Ammon's horn (tissue), 1 donor: ENCODE measurements around the gene NOC4L.

Source experiments
- DNase-seq: peaks from one replicate; pipeline ENCODE4 v3.0.0-alpha.2; 2016; ENCODE audit warnings: low spot score

The NOC4L gene

DNA sequence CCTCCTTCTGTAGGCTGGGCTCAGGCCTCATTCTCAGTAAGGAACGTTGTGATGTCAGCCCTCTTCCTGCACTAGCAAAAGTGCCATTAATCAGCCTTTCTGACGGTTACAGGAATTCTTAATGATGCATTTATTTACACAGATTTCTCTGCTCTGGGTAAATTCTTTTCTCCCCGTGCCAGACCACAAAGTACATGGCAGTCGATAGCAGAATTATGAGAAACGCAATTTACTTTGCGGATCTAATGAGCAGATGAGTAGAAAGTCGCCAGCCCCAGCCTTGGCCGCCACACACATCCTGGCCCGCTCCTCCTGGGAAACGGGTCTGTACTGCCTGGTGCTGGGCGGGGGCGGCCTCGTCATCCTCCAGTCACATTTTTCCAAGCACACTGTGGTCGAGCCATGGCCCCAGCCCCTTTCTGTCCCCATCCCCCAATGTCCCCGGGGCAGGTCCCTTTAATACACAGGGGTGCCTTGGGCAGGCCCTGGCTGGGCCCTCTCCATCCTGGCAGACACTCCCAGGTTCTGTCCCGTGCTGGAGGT lies 25.9 kb downstream of the NOC4L start:
- DNase-seq, result no peak

DNA sequence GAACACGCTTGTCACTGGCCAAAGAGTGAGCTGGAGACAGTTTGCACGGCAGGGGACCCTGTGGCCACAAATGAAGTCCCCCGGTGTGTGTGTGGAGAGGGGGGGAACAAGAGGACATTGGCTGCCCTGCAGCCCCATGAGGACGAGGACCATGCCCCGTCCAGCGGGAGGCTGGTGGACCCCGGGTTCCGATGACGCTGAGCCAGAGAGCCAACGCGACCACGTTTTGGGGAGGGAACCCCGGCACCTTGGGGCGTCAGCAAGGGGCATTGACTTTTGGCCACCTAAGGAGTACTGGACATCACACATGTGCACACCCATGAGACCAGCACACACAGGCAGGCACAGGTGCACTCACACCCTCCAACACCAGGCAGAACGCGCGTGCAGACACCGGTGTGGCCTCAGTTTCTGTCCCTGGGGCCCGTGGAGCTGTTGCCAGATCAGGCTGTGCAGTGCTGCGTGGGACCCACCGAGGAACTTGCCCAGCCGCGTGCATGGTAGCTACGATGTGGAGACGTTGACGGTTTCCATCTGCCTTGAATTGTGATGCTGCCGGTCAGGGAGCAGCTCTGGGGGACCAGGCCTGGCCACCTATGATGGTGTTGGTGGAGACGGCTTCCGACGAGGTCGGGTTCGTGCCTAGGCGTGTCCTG lies 26.5 kb downstream of the NOC4L start:
- no peak for DNase-seq

DNA sequence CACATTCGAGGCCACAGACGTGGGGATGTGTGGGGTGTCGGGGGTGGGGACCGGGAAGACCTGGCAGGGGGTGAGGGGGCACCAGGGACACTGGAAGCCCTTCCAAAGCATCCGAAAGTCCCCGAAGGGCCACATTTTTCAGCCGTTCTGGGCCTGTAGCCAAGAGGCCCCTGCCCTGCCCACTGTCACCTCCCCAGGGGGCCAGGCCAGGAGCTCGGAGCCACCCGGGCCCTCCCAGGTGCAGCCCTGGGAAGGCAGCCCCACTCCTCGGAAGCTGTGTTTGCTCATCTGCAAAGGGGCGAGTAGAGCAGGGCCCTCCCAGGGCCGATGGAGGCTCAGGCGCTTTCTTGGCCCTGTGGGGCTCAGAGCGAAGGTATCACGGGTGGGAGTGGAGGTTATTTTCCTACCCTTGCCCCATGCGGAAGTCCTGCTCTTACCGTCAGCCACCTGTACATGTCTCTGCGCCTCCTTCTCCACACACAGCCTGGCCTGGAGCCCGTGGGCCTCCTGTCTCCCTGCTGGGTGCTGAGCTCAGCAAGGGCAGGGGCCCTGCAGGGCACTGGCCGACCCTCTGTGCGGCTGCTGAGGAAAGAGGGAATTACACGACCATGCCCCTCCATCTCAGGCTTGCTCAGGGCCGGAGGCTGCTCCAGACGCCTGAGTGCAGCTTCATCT lies 27.2 kb downstream of the NOC4L start:
- DNase-seq, result no peak

DNA sequence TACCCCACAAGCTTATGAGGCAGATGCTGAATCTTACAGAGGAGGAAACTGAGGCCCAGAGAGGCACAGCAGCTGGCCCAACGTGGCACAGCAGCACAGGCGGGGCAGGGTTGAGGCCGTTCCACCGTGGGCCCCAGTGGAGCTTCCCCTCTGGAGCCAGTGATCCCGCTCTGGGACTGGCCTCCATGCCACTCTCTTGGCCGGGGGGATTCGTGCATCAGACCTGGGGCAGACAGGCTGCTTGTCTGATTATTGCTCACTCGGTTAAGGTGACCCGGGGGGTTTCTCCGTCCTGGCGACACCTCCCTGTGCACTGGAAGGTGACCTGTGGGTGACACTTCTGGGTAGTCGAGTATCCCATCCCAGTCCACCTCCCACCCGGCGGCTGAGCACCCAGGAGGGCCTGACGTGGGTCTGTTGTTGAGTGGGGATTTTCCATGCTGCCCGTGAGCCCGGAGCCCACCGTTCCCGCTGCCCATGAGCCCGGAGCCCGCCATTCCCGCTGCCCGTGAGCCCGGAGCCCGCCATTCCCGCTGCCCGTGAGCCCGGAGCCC lies 27.8 kb downstream of the NOC4L start:
- no peak for DNase-seq

DNA sequence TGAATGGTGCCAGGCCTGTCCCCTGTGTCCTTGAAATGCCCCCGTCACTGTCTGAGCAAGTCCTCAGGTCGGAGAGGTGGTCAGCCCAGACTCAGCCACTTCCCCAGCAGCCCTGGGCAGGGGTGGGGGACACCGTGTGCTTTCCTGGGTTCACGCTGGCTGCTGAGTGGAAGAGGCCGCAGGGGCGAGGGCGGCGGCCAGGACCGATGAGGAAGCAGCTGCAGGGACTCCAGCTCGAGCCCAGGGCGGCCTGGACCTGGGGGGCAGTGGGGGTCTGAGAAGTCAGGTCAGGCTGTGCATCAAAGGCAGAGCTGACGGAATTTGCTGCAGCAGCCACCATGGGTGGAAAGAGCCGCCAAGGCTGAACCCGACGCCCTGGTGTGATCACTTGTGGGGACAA lies 28.4 kb downstream of the NOC4L start:
- DNase-seq, result no peak

DNA sequence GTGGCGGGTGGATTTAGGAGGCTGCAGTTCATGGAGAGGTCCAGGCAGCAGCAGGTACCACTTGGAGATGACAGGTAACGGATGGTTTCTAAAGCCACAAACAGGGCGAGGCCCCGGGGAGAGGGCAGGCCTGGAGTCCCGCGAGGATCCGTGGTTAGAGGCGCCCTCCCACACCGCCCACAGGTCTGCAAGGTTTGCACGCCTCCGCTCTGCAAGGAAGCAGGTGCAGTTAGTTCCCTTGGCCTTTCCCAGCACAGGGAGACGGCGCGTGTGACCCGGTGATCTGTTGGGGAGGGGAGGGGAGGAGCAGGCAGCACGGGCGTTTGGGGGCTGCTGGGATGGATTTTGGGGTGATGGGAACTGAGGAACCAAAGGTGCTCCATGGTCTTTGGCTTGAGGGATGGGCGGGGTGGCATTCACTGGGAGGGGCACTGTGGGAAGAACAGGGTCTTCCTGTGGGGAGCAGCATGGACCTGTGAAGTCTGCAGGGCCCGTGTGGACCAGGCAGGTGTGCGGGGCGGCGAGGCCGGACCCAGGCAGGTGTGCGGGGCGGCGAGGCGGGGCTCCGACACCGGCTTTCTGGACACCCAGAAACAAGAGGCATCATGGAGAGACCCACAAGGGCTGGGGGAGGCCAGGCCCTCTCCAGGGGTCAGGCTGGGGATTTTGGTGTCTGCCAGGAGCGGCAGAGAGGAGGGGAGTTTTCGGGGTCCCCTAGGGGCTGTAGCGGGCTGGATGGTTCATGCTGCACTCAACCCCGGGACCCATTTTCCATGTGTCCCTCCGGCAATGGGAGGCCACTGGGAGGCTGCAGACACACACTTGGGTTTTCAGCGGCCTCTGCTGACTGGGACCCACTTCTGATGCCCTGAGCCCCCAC lies 29.1 kb downstream of the NOC4L start:
- DNase-seq, result no peak

DNA sequence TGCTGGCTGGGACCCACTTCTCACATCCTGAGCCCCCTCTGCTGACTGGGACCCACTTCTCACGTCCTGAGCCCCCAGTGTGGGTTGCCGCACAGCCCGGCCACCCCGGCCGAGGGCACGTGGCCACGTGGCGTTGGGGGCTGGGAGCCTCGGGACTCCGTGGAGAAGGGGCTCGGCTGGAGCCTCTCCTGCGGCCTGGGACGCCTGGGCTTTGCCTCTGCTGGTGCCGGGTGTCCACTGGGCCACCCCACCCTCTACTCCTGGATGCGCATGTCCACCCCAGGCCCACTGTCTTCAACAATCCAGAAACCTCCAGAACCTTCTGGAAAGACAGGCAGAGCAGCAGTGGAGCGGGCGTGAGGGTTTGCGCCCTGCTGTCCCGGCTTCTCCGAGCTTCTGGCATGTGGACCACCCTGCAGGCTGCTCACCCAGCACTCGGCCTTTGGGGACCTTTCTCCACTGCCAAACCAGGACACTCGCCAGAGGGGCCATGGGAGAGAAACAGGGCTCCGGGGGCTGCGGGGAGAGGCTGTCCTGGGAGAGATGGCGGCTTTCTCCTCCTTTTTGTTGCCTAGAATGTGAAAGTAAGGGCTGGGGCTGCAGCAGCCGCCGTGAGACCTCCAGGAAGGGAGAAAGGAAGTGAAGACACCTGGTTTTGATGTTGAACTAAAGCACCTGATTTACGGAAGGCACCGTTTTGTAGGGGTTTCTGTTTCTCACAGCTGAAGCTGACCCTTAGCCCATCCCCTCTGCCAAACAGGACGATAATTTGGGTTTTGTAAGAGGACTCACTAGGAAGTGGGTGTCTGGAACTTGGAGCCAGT lies 30.0 kb downstream of the NOC4L start:
- no peak for DNase-seq

DNA sequence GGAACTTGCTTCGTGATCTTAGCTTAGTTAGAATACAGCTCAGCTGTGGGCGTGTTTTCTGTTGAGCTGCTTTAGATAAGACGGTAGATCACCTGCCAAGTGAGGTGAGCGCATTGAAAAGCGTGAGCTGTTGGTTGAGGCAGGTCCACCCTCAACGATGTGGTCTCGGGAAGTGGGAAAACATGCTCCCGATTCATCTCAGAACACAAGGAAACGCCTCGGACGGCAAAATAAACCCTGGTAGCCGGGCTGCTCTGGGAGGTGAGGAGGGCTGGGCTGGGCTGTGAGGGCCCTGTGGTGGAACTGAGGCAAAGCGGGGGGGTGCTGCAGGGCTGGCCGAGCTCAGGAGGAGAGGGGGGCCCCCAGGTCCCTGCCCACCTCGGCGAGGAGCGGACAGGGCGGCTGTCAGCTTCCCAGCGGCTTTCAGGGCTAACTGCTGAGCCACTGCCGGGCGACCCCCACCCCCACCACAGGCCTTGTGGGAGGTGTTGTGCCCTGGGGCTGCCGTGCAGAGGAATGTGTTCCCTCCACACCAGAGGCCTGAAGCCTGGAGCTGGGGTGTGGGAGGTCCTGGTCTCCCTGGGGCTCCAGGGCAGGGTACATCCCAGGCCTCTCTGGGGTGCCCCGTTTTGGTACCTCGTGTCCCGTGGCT lies 30.7 kb downstream of the NOC4L start:
- DNase-seq, result no peak

DNA sequence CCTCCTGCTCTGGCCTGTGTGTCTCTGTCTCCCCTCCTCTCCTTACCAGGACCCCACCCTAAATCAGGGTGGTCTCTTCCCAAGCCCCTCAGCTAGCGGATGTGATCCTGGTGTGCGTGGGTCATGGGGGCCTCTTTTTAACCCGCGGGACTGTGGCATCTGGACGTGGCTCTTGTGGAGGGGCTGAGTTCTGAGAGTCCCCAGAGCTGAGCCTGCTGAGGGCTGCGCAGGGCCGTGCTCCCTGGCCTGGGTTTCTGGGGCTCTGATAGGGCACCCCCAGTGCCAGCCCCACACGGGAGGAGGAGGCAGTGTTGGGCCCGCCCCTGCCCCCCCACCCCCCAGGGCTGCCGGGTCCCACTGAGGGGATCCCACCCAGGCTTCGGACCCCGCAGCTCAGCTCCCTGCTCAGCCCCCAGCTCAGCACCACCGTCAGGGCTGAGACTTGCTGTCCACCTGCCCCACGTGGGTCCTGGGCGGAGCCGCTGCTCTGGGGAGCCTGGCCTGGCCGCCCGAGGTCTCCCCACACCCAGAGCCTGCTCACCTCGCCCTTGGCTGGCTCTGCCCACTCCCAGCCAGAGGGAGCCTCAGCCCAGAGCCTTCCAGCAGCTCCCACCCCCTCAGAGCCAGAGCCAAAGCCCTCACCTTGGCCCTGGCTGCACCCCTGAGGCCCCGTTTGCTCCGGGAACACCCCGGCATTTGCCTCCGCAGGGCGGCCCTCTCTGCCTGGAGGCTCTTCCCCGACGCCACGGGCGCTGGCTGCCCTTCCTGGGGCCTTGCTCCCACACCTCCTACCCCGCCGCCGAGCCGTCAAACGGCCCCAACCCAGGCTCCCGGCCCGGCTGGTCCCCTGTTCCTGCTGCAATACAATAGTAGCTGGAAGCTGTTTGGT lies 31.5 kb downstream of the NOC4L start:
- DNase-seq, result no peak

DNA sequence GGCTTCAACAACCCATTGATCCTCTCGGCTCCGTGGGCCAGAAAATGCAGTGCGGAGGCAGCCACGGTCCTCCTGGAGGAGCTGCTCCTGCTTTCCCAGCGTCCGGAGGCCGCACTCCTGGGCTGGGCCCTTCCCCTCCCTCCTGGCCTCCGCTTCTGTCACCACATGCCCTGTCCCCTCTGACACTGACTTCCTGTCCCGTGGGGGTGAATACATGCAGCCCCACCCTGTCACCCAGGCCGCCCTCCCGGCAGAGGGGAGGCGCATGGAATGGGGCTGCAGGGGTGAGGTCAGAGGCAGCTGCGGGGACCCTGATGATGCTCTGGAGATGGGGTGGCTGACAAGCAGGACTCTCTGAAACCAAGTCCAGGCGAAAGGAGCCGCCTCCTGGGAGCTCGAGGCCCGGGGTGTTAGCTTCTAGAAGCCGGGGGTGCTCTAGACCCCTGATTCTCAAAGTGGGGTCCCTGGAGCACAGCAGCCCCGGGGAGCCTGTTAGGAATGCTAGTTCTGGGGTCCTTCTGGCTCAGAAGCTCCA lies 32.2 kb downstream of the NOC4L start:
- DNase-seq, result no peak

DNA sequence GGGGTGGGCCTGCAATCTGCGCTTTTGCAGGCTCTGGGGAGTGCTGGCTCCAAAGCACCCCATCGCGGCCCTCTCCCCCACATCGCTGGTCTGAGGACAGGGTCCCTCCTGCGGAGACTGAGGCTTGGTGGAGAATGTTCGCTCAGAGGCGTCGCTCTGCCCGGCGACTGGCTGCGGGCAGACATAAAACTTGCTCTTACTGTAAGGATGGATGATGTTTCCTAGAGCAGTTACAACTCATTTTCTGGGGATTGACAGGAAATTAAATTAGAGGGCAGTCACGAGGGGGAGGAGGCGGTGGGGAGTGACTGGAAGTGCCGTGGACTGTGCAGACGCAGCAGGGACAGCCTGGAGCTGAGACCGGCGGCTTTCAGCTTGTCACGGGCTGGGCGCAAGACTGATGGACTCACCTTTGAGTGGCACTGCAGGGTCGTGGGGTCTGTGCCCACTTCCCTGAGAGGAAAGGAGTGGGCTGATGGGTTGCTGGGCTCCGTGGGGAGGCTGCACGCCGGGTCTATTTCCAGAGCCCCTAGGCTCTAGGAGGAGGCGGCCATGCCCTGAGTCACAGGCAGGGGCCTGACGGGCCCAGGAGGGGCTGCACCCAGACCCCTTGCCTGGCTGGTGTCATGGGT lies 32.8 kb downstream of the NOC4L start:
- no peak for DNase-seq

DNA sequence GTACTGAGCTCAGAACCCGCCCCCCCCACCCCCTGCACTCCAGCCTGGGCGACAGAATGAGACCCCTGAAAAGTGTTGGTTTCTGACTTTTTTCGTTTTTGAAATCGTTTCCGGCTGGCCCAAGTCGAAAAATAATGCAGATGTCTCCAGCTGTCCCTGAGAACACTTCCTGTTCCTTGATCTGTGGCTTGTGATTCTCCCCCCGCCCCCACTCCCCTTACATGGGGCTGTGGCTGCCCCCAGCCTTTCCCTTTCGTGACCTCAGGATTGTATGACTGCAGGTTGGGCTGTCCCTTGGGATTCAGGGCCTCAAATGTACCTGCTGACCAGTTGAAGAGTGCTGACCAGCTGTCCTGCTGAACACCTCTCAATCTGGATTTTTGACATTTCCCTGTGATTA lies 34.1 kb downstream of the NOC4L start:
- no peak for DNase-seq

DNA sequence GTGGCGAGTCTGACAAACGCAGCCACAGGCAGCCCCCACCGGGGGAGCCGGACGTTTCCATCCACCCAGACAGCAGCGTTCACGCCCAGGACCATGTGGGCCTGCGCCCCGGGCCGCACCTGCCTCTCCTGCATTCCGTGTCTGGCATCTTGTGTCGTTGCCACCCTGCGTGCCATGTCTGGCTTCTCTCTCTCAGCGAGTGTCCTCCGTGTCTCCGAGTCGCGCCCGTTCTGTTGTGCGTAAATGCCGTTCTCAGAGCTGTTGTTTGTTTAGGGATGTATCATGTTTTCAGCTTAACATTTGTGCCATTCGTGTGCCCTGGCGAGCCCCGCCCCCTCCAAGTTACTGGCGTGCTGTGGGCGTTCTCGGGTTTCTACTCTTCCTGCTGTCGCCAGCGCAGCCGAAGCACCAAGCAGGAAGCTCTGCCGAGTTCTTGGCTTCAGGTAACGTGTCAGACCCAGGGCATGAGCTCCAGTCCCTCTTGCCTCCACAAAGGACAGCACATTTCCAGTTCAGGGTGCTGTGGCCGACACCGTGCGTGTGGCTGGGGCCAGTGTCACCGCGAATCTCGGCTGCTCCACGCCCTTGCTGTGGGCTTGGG lies 34.6 kb downstream of the NOC4L start:
- no peak for DNase-seq

DNA sequence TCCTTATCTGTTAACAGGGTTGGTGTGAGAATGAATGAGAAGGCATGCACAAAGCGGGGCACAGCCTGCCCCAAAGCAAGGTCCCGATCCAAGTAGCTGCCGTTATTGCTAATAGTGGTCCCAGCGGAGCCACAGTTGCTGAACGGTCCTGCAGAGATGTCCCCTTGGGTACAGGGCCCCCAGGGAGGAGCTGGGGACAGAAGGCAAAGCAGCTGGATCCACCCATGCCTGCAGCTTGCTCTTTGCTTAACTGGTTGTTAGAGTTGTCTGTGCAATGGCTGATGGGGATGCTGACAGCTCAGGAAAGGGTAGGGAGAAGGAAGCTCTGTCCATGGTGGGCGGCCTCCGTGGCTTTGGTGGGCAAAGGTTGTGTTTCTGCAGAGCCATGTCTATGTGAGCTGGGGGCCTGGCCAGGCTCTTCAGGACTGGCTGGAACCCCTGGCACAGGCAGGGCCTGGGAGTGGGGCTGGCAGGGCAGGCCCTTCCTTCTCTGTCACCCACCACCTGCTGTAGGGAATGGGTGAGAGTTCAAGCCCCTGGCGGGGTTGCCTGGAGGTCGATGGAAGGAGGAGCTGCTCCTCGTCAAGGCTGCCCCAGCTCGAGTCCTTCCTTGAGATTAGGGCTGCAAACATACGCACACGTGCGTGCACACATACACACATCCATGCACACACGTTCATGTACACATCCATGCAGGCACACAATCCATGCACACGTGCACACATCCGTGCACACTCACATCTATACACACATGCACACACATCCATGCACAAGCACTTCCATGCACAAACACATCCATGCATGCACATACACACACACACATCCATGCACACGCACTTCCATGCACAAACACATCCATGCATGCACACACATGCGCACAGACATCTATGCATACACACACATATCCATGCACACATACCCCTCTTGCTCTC lies 35.4 kb downstream of the NOC4L start:
- no peak for DNase-seq

DNA sequence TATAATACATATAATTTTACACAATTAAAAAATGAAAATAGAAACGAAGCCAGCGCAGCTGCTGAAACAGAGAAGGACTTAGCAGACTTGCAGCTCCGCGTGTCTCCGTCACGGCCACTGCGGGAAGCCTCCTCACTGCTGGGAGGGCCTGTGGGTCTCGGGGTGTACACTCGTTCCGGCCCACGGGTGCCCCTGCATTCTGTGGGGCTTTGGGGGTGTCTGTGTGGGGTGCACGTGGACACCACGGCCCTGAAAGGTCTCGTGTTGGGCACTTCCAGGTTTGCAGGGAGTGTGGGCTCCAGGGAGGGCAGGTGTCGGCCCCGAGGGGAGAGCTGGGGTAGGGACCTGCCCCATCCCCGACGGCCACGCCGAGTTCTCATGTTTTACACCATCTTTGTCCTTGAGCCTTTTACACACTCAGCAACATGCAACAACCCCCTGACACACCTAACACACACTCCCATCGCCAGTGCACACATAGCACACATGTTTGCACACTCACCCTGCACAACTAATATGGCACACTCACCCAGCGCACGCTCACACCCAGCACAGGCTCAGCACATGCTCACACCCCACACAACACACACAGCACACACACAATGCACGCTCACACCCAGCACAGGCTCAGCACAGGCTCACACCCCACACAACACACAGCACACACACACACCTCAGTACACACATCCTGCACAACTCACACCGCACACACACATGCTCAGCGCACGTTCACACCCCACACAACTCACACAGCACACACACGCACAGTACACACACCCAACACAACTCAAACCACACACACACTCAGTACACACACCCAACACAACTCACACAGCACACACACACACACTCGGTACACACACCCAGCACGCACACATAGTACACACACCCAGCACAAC lies 36.6 kb downstream of the NOC4L start:
- no peak for DNase-seq

DNA sequence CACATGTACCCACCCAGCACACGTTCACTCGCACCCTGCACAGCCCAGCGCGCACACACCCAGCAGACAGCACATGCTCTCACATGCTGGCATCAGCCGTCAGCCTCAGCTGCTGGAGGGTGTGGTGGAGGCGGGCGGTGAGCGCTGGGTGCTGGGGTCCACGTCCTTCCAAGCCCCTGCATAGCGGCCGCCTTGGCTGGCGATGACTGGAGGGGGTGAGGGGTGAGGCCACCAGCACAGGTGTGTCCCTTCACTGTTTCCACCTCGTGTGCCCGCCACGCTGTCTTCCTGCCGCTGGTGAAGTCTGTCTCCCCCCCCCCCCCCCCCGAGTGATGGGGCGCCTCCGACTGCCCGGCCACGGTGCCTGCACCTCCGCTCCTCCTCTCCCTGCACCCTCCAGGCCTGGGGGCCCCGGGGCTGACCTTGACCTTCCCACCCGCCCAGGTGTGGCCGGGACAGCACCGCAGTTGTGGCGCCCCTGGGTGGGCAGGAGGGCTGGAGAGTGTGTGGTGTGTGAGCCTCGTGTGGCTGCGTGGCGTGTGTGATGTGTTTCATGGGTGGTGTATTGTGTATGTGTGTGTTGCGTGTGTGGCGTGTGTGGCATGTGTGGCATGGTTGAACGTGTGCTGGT lies 37.4 kb downstream of the NOC4L start:
- no peak for DNase-seq
